ENCODE results near the gene MSRB1. TPM values are rescaled to one million over a fixed set of nuclear protein-coding genes. Genes with fewer than 3 reads are reported as not detected.
A peak's percentile ranks its signal among the peaks of the same experiment; 100 is the strongest.

Gene MSRB1
- total and polyA plus RNA-seq, 9 donors: 16.3 to 40.7 (median 29.0) TPM

GRCh38 chr16:1987198-1987597 is 44.2 kb upstream of the MSRB1 start:
- 82% methylated on average over 8 of the region's 10 CpGs for WGBS (ENCODE audit: insufficient coverage)
- H3K36me3 ChIP-seq (ENCODE audit: control insufficient read depth, insufficient read depth, low read length): peaks cover 26% of the 10 kb centered on the region
- DNase-seq: no peak
- no peak overlapping the region for H3K4me3 ChIP-seq (ENCODE audit: low read length)
- no peaks in the 10 kb centered on the region for H3K9me3 ChIP-seq (replicated peaks; ENCODE audit: control insufficient read depth, low read depth, low read length)
- H3K4me1 ChIP-seq (ENCODE audit: control insufficient read depth, insufficient read depth, low read length): peaks cover 52% of the 10 kb centered on the region
- no peak overlapping the region for H3K27ac ChIP-seq (ENCODE audit: low read length)
- peaks cover 57% of the 10 kb centered on the region for H3K27me3 ChIP-seq (ENCODE audit: control insufficient read depth, insufficient read depth, low read length)

DNA sequence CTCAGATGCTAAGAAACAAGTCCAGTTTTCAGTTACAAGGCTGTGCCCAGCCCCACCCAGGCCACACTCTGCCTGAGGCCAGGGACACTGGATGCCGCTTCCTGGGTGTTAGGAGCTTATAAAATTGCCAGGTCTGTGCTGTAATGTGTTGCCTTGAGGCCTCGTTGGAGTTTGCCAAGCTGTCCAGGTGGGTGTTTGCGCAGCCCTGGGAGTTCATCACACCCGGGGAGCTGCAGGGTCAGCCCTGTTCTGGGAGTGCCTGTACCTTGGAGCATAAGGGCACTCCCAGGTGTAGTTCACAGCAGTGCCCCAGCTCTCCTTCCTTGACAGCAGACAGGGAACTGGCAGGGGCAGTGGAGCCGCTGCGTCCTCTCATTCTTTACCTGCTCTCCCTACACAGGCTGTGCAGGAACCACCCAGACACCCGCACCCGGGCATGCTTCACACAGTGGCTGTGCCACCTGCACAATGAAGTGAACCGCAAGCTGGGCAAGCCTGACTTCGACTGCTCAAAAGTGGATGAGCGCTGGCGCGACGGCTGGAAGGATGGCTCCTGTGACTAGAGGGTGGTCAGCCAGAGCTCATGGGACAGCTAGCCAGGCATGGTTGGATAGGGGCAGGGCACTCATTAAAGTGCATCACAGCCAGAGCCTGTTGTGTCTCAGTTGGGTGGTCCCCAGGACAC is 42.6 kb upstream of the MSRB1 start:
- DNase-seq: no peak
- 93% methylated on average over 13 of the region's 14 CpGs for WGBS (ENCODE audit: insufficient coverage)
- Histone ChIP-seq H3K4me3 (ENCODE audit: low read length) (no peak overlapping the region), H3K27ac (ENCODE audit: low read length) (no peak overlapping the region), H3K9me3 (replicated peaks; ENCODE audit: control insufficient read depth, low read depth, low read length) (no peaks in the 10 kb centered on the region), H3K36me3 (ENCODE audit: control insufficient read depth, insufficient read depth, low read length) (peaks cover 26% of the 10 kb centered on the region), H3K27me3 (ENCODE audit: control insufficient read depth, insufficient read depth, low read length) (peaks cover 60% of the 10 kb centered on the region), H3K4me1 (ENCODE audit: control insufficient read depth, insufficient read depth, low read length) (peaks cover 55% of the 10 kb centered on the region)

- Histone ChIP-seq H3K27ac (ENCODE audit: low read length) (no peak overlapping the region), H3K9me3 (replicated peaks; ENCODE audit: control insufficient read depth, low read depth, low read length) (no peaks in the 10 kb centered on the region), H3K4me3 (ENCODE audit: low read length) (peak overlapping the region; percentile 64), H3K4me1 (ENCODE audit: control insufficient read depth, insufficient read depth, low read length) (peaks cover 60% of the 10 kb centered on the region), H3K27me3 (ENCODE audit: control insufficient read depth, insufficient read depth, low read length) (peaks cover 64% of the 10 kb centered on the region), H3K36me3 (ENCODE audit: control insufficient read depth, insufficient read depth, low read length) (peaks cover 26% of the 10 kb centered on the region)
- DNase-seq: peak; percentile 43
- 7% methylated on average over 51 of the region's 58 CpGs for WGBS (ENCODE audit: insufficient coverage)
Observed at GRCh38 chr16:1984347-1985225, 41.6 kb upstream of the MSRB1 start.

DNA sequence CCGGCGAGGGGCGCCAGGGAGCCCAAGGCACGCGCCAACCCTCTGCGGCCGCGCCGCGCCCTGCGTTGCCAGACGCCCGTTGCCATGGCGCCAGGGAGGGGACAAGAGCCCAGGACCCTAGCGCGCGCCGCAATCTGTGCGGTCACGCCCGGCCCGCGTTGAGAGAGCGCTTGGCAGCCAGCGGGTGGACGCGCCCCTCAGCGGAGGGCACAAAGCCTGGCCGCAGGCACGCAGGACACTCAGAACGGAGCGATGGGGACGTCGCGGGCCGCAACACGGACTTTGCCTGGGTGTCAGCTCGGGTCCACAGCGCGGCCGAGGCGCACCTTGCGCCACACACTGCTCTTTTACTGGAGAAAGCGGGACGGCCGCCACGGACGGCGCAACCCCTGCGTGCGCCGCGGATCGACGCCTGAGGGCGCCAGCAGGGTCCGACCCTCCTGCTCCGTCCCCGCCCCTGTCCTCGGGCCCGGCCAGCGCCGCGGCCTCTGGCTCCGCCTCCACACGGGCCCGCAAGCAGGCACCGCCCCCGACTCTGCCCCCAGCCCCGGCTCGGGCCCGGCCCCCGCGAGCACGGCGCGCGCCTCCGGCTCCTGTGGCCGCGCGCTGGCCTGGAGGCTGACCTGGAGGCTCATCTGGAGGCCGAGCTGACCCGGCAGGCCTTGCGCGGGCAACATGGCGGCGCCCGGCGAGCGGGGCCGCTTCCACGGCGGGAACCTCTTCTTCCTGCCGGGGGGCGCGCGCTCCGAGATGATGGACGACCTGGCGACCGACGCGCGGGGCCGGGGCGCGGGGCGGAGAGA is 40.7 kb upstream of the MSRB1 start, which contains the start of gene GFER:
Gene GFER, plus strand, starts transcription at position 650 of the 803 bp plus-strand sequence. Its CDS starts 26 bp downstream, at position 676.
- no peaks in the 10 kb centered on the region for H3K9me3 ChIP-seq (replicated peaks; ENCODE audit: control insufficient read depth, low read depth, low read length)
- H3K27ac ChIP-seq (ENCODE audit: low read length): peak within 1 kb of the TSS; percentile 79
- DNase-seq: peak; percentile 97
- H3K36me3 ChIP-seq (ENCODE audit: control insufficient read depth, insufficient read depth, low read length): peaks cover 27% of the 10 kb centered on the region
- peak within 1 kb of the TSS; percentile 64 for H3K4me3 ChIP-seq (ENCODE audit: low read length)
- H3K4me1 ChIP-seq (ENCODE audit: control insufficient read depth, insufficient read depth, low read length): peaks cover 56% of the 10 kb centered on the region
- WGBS (ENCODE audit: insufficient coverage): under 1% methylated on average over 101 of the region's 109 CpGs
- H3K27me3 ChIP-seq (ENCODE audit: control insufficient read depth, insufficient read depth, low read length): peaks cover 64% of the 10 kb centered on the region

DNA sequence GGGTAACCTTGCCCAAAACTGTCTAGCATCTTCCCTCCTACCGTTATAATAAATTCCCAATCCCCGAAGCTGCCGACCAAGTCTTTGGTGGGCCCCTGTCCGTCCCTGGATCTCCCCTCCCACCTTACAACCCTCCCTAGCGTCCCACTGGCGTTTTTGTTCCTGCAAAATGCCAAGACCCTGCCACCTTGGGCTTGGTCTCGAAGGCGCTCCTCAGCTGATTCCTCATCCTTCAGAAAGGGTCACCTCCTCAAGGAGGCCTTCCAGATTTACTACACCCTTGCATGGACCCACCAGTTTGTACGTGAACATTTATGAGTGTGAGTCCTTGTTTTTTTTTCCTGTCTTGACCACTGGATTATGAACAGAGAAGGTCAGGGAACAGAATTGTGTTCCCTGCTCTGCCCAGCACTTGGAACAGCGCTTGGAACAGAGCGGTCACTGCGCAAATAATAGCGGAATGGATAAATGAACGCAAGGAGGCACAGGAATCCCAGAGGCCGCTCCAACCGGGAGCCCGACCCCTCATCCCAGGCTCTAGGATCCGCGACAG is 40.1 kb upstream of the MSRB1 start:
- peaks cover 34% of the 10 kb centered on the region for H3K36me3 ChIP-seq (ENCODE audit: control insufficient read depth, insufficient read depth, low read length)
- peaks cover 56% of the 10 kb centered on the region for H3K4me1 ChIP-seq (ENCODE audit: control insufficient read depth, insufficient read depth, low read length)
- no peak for DNase-seq
- WGBS (ENCODE audit: insufficient coverage): 16% methylated on average over 16 of the region's 19 CpGs
- H3K4me3 ChIP-seq (ENCODE audit: low read length): peak overlapping the region; percentile 58
- no peaks in the 10 kb centered on the region for H3K9me3 ChIP-seq (replicated peaks; ENCODE audit: control insufficient read depth, low read depth, low read length)
- H3K27me3 ChIP-seq (ENCODE audit: control insufficient read depth, insufficient read depth, low read length): peaks cover 63% of the 10 kb centered on the region
- peak overlapping the region; percentile 24 for H3K27ac ChIP-seq (ENCODE audit: low read length)

DNA sequence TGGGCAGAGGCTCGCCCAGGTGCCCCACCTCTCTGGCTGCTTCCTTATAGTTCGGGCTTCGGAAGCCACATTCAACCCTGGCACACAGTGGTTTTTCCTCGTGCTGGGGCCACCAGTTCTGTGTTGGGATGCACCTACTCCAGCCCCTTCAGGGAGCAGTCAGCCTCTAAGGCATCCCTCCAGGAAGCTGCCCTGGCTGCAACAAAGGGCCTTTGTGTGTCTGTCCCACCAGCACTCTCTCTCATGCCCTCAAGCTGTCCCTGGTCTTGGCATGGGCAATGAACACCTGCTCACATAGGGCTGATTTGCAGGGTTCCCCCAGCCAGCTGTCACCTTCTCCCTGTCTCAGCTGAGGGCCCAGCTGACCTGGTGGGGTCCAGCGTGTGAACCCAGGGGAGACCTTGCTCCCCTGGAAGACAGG is 39.0 kb upstream of the MSRB1 start:
- peaks cover 61% of the 10 kb centered on the region for H3K27me3 ChIP-seq (ENCODE audit: control insufficient read depth, insufficient read depth, low read length)
- no peaks in the 10 kb centered on the region for H3K9me3 ChIP-seq (replicated peaks; ENCODE audit: control insufficient read depth, low read depth, low read length)
- peaks cover 41% of the 10 kb centered on the region for H3K36me3 ChIP-seq (ENCODE audit: control insufficient read depth, insufficient read depth, low read length)
- H3K4me3 ChIP-seq (ENCODE audit: low read length): no peak overlapping the region
- peak; percentile 77 for DNase-seq
- 66% methylated on average over 4 of the region's 5 CpGs for WGBS (ENCODE audit: insufficient coverage)
- H3K27ac ChIP-seq (ENCODE audit: low read length): peak overlapping the region; percentile 47
- H3K4me1 ChIP-seq (ENCODE audit: control insufficient read depth, insufficient read depth, low read length): peaks cover 56% of the 10 kb centered on the region

- WGBS (ENCODE audit: insufficient coverage): 22% methylated on average over 5 of the region's 6 CpGs
- H3K36me3 ChIP-seq (ENCODE audit: control insufficient read depth, insufficient read depth, low read length): peaks cover 41% of the 10 kb centered on the region
- H3K27me3 ChIP-seq (ENCODE audit: control insufficient read depth, insufficient read depth, low read length): peaks cover 60% of the 10 kb centered on the region
- H3K4me3 ChIP-seq (ENCODE audit: low read length): no peak within 1 kb of the TSS
- no peak for DNase-seq
- H3K4me1 ChIP-seq (ENCODE audit: control insufficient read depth, insufficient read depth, low read length): peaks cover 56% of the 10 kb centered on the region
- H3K9me3 ChIP-seq (replicated peaks; ENCODE audit: control insufficient read depth, low read depth, low read length): no peaks in the 10 kb centered on the region
- H3K27ac ChIP-seq (ENCODE audit: low read length): peak within 1 kb of the TSS; percentile 47
Observed at GRCh38 chr16:1981398-1981836, 38.4 kb upstream of the MSRB1 start, which contains the start of gene NOXO1. NOXO1 (minus strand) TSS chr16:1981469; CDS start chr16:1981179, 290 bp downstream.

GRCh38 chr16:1980770-1981087 is 37.7 kb upstream of the MSRB1 start:
- Histone ChIP-seq H3K9me3 (replicated peaks; ENCODE audit: control insufficient read depth, low read depth, low read length) (no peaks in the 10 kb centered on the region), H3K27ac (ENCODE audit: low read length) (no peak overlapping the region), H3K4me3 (ENCODE audit: low read length) (no peak overlapping the region), H3K36me3 (ENCODE audit: control insufficient read depth, insufficient read depth, low read length) (peaks cover 41% of the 10 kb centered on the region), H3K4me1 (ENCODE audit: control insufficient read depth, insufficient read depth, low read length) (peaks cover 56% of the 10 kb centered on the region), H3K27me3 (ENCODE audit: control insufficient read depth, insufficient read depth, low read length) (peaks cover 60% of the 10 kb centered on the region)
- DNase-seq: no peak
- 21% methylated on average over 16 of the region's 16 CpGs for WGBS (ENCODE audit: insufficient coverage)

DNA sequence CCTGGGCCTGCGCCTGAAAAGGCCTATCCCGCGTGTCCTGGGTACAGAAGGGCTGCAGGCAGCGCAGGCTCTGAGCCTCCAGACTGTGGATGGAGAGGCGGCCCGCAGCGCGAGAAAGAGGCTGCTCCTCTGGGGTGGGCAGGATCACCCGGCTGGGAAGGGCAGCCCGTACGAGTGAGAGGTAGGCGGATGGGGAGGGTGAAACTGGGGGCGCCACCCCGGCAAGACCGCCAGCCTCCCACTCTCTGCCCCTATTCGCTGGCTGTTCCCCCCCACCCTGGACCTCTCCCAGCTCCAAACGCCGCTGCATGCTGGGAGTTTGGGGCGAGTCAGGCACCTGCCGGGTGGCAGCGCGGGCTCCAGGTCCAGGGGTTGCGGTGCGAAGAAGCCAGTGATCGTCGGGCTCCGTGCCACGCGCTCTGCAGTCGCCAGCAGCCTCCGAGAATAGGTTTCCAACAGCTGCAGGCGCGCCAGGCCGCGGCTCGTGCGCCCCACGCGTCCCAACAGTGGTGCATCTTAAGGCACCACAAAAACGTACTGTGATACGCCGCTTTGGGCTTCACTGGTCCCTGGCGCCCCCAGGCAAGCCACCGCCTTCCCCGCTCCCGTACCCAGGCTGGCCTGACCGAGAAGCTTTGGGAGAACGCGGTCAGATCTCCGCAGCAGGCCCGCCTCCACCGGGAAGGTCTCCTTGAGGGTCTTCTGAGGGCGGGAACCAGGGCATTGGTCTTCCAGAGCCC is 37.2 kb upstream of the MSRB1 start:
- Histone ChIP-seq H3K9me3 (replicated peaks; ENCODE audit: control insufficient read depth, low read depth, low read length) (no peaks in the 10 kb centered on the region), H3K4me3 (ENCODE audit: low read length) (no peak overlapping the region), H3K36me3 (ENCODE audit: control insufficient read depth, insufficient read depth, low read length) (peaks cover 41% of the 10 kb centered on the region), H3K27ac (ENCODE audit: low read length) (no peak overlapping the region), H3K27me3 (ENCODE audit: control insufficient read depth, insufficient read depth, low read length) (peaks cover 60% of the 10 kb centered on the region), H3K4me1 (ENCODE audit: control insufficient read depth, insufficient read depth, low read length) (peaks cover 54% of the 10 kb centered on the region)
- 4% methylated on average over 47 of the region's 53 CpGs for WGBS (ENCODE audit: insufficient coverage)
- peak; percentile 56 for DNase-seq
